GM12872 (cell line): Measurements from ENCODE around the gene PIP5K1C.

Experiments used
- CTCF ChIP-seq: IDR thresholded peaks from 3 replicates; pipeline ENCODE4 v1.5.1; 2011; ENCODE audit warnings: low read depth, mild to moderate bottlenecking, low read length, moderate library complexity; ENCODE audit not compliant: insufficient read depth

PIP5K1C gene

GRCh38 chr19:3615524-3616135, 84.6 kb downstream of the PIP5K1C start:
- no peak for TF ChIP-seq CTCF

GRCh38 chr19:3614858-3615505, 85.3 kb downstream of the PIP5K1C start:
- no peak for TF ChIP-seq CTCF

DNA sequence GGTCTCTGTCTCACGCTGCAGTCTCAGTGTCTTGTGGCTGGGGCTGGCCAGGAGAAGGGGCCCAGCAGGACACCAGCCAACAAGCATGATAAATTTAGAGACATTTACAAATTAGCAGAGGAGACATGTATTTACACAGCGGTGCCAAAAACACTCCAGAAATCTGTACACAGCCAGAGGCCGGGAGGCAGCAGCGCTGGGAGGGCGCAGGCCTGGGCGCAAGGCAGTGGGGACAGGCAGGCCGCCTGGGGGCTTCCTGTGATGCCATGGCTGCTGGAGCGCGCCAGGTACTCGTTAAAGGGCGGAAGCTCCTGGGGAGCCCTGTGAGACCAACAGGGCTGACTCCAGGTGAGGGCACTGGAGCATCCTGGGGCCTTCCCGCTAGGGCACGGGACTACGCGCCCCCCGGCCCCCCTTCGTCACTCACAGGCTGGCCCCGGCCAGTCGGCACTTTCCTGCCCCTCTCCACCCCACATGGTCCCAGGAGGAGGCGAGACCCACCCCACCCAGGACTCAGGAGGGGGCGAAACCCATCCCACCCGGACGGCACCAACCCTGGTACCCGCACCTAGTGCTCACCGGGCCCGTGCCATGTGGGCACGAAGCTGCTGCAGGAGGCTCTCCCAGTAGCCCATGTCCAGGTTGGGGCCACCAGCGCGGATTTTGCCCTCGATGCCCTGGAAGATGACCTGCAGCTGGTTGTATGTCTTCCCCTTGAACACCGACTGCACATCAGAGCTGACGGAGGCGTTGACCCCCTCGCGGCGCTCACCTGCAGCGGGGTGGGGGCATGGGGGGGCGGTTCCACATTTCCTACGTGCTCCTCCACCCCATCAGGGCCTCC, 86.2 kb downstream of the PIP5K1C start:
- TF ChIP-seq CTCF: no peak

GRCh38 chr19:3612901-3613741, 87.1 kb downstream of the PIP5K1C start:
- no peak for TF ChIP-seq CTCF

DNA sequence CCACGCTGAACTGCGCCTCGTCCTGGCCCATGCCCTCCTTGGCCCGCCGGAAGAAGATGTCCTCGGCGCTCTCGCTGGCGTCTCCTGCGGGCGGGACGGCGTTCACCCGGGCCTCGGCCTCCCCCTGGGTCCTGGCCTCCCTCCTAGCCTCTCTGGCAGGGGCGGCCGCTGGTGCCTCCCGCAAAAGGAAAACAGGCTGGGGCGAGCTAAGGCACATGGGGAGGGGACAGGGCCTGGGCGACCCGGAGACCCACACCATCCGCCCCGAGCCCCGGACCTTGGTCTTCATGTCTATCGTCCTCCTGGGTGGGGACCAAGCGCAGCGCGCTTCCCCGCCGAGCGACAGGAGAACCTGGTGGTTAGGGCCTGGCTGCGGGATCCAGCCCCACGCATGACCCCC, 87.9 kb downstream of the PIP5K1C start:
- no peak for TF ChIP-seq CTCF

GRCh38 chr19:3611841-3612240, 88.4 kb downstream of the PIP5K1C start:
- TF ChIP-seq CTCF: no peak
